Measurements from ENCODE around the gene SH2B3. TPM values are rescaled to one million over a fixed set of nuclear protein-coding genes. Genes with fewer than 3 reads are reported as not detected.

Gene SH2B3
- total and polyA plus RNA-seq, 2 experiments from 2014 or later: 8.1 to 59.3 TPM

DNA sequence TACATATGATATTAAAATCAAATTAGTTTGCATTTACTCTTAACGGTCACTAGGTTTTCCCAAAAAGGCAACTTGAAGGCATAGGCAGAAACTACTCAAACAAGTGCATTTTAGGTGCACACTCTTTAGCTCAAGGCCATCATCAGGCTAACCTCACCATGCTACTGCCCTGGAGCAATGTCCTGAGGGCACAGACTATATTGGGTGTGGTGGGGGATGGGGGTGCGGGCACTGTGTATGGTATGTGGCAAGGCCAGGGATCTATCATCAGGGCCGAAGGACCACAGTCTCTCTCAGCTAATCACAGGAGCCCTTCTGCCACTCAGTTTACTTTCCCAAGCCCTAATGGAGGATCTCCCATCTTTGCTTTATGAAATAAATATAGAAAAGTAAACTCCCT, 51.9 kb downstream of the SH2B3 start:
- H3K27me3 Mint-ChIP-seq (ENCODE audit: insufficient read depth, low read depth, poor library complexity): peaks cover 9% of the 10 kb centered on the region

More for the DNA sequence above, 51.9 kb downstream of the SH2B3 start:
- Histone ChIP-seq H3K4me3 (no peak overlapping the region), H4K20me1 (replicated peaks; ENCODE audit: insufficient read depth) (no peaks in the 10 kb centered on the region; the same call in 1 of the 2 replicates), H3K9me2 (ENCODE audit: insufficient read depth) (no peaks in the 10 kb centered on the region), H3K27ac (ENCODE audit: low read depth) (no peak overlapping the region), H3K27me3 (ENCODE audit: insufficient read depth) (no peaks in the 10 kb centered on the region), H3K4me1 (ENCODE audit: insufficient read depth) (no peaks in the 10 kb centered on the region), H3K36me3 (ENCODE audit: insufficient read depth) (peaks cover 10% of the 10 kb centered on the region; the same call in 1 of the 2 replicates), H3F3A (replicated peaks; ENCODE audit: low read depth) (peaks cover 19% of the 10 kb centered on the region), H2AFZ (no peak overlapping the region), H3K79me2 (replicated peaks; ENCODE audit: insufficient read depth) (no peaks in the 10 kb centered on the region), H3K4me2 (no peak overlapping the region)
- ATAC-seq: no peak
- DNase-seq (ENCODE audit: low spot score): no peak
- H3K4me3 Mint-ChIP-seq: no peak overlapping the region
- H3K4me1 Mint-ChIP-seq: no peaks in the 10 kb centered on the region; the same call in 2 of the 3 replicates
- no peak overlapping the region for H3K27ac Mint-ChIP-seq
- TF ChIP-seq ZNF331 (CRISPR knock-in tag; IDR thresholded peaks at IDR 0.05; ENCODE audit: low read depth) (no peak), STAT1 (IDR thresholded peaks at IDR 0.05; ENCODE audit: unreplicated experiment) (no peak), ZNF462 (CRISPR knock-in tag; IDR thresholded peaks at IDR 0.05) (no peak), EZH2phosphoT487 (IDR thresholded peaks at IDR 0.05; ENCODE audit: unreplicated experiment) (no peak), JUNB (IDR thresholded peaks at IDR 0.05; ENCODE audit: unreplicated experiment) (no peak), REST (IDR thresholded peaks at IDR 0.05; ENCODE audit: unreplicated experiment) (no peak), POLR2AphosphoS5 (IDR thresholded peaks at IDR 0.05; ENCODE audit: low read depth) (no peak), NANOG (IDR thresholded peaks at IDR 0.05; ENCODE audit: borderline replicate concordance) (no peak), EZH2 (IDR thresholded peaks at IDR 0.05; ENCODE audit: low read depth, unreplicated experiment) (no peak), ETS1 (IDR thresholded peaks at IDR 0.05) (no peak), CREB1 (CRISPR knock-in tag; IDR thresholded peaks at IDR 0.05; ENCODE audit: low read depth) (no peak), ZNF114 (CRISPR knock-in tag; IDR thresholded peaks at IDR 0.05) (no peak)
- TF ChIP-seq, protein P1, sequence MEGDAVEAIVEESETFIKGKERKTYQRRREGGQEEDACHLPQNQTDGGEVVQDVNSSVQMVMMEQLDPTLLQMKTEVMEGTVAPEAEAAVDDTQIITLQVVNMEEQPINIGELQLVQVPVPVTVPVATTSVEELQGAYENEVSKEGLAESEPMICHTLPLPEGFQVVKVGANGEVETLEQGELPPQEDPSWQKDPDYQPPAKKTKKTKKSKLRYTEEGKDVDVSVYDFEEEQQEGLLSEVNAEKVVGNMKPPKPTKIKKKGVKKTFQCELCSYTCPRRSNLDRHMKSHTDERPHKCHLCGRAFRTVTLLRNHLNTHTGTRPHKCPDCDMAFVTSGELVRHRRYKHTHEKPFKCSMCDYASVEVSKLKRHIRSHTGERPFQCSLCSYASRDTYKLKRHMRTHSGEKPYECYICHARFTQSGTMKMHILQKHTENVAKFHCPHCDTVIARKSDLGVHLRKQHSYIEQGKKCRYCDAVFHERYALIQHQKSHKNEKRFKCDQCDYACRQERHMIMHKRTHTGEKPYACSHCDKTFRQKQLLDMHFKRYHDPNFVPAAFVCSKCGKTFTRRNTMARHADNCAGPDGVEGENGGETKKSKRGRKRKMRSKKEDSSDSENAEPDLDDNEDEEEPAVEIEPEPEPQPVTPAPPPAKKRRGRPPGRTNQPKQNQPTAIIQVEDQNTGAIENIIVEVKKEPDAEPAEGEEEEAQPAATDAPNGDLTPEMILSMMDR (conservative IDR thresholded peaks at IDR 0.05; ENCODE audit: low read depth in 2 of 2): no peak
- H3K36me3 Mint-ChIP-seq (ENCODE audit: low read depth): peaks cover 32% of the 10 kb centered on the region
- no peaks in the 10 kb centered on the region for H3K9me3 Mint-ChIP-seq

All from GM23338 (cell line).